HTR-8/SVneo (cell line): ENCODE data around the gene PRKG1.
"Not testable (repeated sequence)": the region's sequence is repeated elsewhere in the genome, so short reads cannot be mapped to it uniquely, and the experiment has no call there.

Experiments
- DNase-seq: peaks from one replicate; pipeline ENCODE4 v3.0.0; 2011; ENCODE audit warnings: low spot score, mixed read lengths; ENCODE audit not compliant: insufficient read length
- FAIRE-seq: peaks from 2 replicates; lab custom pipeline; 2011; peaks lifted over from hg19 to GRCh38; lab: Jason Lieb, UNC

PRKG1 gene

GRCh38 chr10:51251110-51251509 is 176.8 kb downstream of the PRKG1 start:
- FAIRE-seq: no peak
- no peak for DNase-seq

GRCh38 chr10:51255381-51255780 is 181.1 kb downstream of the PRKG1 start:
- DNase-seq: no peak
- no peak for FAIRE-seq

DNA sequence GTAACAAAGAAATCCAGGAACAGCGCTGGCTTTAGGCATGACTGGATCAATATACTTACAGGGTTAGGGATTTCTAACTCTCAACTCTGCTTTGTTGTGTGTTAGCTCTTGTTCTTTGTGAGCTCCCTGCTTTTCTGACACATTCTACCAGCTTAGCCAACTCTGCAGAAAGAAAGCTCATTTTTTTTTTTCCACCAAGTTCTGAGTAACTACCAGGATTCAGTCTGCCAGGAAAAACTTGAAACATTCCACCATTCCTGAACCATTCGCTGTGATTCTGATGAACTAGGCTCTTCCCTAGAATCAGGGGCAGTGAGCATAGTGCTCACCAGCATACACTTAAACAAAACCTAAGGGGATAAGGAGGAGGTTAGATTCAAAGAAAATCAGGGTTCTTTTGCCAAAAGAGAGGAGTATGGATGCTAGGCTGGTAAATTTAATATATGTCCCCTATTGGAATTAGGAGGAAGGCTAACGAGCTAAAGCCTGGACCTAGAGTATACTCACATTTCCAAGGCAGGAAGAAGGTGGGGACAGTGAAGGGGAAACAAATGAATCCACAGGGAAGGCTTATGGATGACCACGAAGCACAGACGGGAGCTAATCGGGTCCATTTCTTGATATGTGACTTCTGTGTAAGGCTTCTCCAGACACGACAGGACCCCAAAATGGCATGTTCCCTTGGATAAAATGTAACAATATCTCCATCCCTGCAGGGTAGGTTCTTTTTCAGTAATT is 183.4 kb downstream of the PRKG1 start:
- FAIRE-seq: no peak
- no peak for DNase-seq

GRCh38 chr10:51260376-51260775 is 186.1 kb downstream of the PRKG1 start:
- FAIRE-seq: no peak
- no peak for DNase-seq

DNA sequence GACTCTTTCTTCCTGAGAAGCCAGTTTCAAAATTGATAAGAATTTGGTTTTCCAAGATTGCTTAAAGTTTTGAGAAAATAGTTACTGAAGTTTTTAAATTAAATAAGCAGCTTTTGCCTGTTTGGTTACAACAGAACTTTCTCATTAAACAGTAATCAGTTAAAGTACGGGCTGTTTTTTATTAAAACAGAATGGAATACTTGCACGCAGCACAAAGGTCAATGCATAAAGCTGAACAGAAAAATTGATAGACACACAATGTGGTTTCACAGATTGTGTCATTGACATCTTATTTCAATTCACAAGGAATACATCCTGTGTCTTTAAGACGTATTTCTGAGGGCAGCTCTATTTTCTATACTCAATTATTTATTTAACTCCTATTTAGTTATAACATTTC is 192.2 kb downstream of the PRKG1 start:
- FAIRE-seq (no peak), DNase-seq (no peak)

DNA sequence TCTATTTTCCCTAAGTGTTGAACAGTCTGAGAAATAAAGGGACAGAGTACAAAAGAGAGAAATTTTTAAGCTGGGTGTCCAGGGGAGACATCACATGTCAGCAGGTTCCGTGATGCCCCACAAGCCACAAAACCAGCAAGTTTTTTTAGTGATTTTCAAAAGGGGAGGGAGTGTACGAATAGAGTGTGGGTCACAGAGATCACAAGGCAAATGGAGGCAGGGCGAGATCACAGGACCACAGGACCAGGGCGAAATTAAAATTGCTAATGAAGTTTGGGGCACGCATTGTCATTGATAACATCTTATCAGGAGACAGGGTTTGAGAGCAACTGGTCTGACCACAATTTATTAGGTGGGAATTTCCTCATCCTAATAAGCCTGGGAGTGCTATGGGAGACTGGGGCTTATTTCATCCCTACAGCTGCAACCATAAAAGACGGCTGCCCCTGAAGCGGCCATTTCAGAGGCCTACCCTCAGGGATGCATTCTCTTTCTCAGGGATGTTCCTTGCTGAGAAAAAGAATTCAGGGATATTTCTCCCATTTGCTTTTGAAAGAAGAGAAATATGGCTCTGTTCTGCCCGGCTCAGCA is 193.8 kb downstream of the PRKG1 start:
- not testable (repeated sequence) for DNase-seq, FAIRE-seq

GRCh38 chr10:51269821-51270220 is 195.5 kb downstream of the PRKG1 start:
- no peak for FAIRE-seq
- no peak for DNase-seq

DNA sequence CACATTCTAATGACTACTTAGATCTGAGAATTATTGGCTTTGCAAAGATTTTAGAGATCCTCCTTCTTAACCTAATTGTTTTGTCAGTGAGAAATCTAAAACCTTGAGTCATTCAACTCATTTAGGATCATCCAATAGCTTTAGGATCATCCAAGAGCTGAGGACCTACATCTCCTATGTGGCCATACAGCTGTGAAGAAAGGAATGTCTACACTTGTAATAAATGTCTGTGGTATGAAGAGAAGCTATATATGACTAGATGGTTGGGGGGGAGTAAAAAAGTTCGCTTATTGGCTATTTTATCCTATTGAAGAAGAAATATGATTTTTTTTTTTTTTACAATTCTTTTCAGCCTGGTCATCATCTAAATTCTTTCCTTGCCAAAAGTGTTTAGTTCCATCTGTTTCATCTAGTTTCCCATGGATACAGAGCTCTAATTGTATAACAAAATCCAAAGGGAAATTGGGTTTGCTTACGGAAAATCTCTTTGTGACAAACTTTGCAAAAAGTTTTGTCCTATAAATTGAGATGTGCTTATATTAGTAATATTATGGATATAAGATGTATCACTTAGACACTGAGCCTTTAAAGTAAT is 196.7 kb downstream of the PRKG1 start:
- FAIRE-seq (no peak), DNase-seq (no peak)

- DNase-seq, FAIRE-seq: not testable (repeated sequence)
Observed at GRCh38 chr10:51272099-51272498, 197.8 kb downstream of the PRKG1 start.

- DNase-seq (no peak), FAIRE-seq (no peak)
Observed at GRCh38 chr10:51272555-51272954, 198.3 kb downstream of the PRKG1 start.

DNA sequence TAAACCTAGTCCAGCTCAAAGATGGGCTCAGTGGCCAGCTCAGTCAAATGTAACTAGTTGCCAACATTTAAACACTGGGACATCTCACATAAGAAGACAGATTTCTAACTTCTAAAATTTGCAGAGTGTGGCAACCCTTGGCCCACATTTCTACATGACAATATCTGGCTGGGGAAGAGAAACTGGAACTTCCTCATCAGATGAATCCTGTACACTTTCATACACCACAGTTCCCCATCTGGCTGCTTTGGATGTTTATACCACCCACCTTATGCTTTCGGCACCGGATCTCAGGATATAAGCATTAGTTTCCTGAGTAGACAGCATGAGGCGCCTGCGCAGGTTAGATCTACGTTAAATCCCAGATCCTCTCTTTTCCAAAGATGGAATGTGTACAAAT is 199.3 kb downstream of the PRKG1 start:
- DNase-seq: no peak
- FAIRE-seq: no peak

- FAIRE-seq, DNase-seq: not testable (repeated sequence)
Observed at GRCh38 chr10:51276097-51276496, 201.8 kb downstream of the PRKG1 start.

- not testable (repeated sequence) for DNase-seq, FAIRE-seq
Observed at GRCh38 chr10:51281387-51281786, 207.1 kb downstream of the PRKG1 start.

DNA sequence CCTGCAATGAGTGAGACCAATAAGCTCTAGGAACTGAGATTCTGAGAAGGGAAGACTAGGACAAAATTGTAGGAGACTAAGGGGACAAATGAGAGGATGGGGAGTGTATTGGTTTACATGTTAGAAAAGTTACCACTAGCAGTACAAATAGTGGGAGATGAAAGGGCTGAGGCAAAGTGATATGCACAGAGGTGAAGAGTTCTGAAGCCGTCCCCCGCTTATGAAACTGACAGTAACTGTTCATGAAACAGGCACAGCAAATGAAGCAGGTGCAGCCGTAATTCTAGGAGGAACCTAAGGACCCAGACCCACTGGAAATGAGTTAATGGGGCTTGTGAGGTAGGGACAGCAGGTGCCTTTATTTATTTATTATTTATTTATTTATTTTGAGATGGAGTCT is 211.3 kb downstream of the PRKG1 start:
- FAIRE-seq (no peak), DNase-seq (no peak)

- FAIRE-seq: no peak
- DNase-seq: no peak
Observed at GRCh38 chr10:51288511-51288910, 214.2 kb downstream of the PRKG1 start.

GRCh38 chr10:51289519-51289918 is 215.2 kb downstream of the PRKG1 start:
- DNase-seq (no peak), FAIRE-seq (no peak)

DNA sequence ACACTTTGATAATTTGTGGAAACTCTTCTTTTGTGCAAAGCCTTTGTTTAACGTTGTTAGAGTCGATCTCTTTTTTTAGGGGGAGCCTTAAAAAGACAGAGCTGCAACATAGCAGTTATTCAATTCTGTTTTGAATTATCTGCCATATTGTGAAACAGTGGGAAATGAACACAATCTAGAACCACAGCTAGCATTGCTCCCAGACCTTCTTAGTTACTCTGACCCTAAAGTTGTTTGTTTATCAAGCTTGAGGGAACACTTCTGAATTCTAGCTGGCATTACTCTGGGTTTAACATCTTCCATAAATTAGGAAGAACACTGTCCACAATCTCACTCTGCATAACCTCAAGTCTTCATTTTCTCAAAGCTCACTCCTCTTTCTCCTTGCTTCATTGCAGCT is 217.7 kb downstream of the PRKG1 start:
- no peak for DNase-seq
- no peak for FAIRE-seq

DNA sequence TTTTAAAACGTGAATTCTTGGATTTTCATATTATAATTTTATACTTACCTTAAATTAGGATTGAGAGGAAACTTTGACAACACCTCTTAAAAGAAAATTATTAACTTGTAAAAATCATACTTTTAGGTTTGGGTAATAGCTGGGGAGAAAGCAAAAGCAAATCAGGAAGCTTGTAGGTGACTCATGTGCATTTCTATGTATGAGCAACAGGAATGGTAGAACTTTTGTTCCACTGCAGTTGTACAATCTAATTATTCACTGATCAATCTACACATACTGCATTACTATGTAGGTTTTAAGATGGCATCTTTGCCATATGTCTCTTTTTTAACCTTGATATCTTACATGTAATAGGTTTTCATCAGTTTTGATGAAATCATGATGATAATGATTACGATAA is 223.2 kb downstream of the PRKG1 start:
- no peak for FAIRE-seq

GRCh38 chr10:51300617-51301304 is 226.5 kb downstream of the PRKG1 start:
- DNase-seq: no peak
- FAIRE-seq: no peak

More for the DNA sequence above, 223.2 kb downstream of the PRKG1 start:
- DNase-seq: no peak

DNA sequence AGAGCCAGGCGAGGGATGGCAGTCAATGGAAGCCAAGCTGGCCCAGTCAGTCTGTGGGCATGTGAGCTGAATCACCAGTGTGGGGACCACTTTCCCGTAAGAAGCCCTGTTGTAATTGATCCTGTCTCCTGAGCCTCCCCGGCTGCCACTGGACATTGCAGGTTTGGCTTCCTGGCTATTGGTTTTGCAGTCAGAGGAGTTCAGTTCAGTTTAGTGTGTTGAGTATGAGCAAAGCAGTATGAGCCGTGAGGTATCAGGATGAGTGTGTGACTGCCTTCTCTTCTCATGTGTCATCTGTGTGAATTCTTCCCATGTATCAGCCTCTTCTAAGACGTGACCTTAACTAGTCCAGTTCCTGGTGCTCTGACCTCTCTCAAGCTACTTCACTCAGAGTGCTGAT is 227.4 kb downstream of the PRKG1 start:
- FAIRE-seq: no peak
- no peak for DNase-seq

DNA sequence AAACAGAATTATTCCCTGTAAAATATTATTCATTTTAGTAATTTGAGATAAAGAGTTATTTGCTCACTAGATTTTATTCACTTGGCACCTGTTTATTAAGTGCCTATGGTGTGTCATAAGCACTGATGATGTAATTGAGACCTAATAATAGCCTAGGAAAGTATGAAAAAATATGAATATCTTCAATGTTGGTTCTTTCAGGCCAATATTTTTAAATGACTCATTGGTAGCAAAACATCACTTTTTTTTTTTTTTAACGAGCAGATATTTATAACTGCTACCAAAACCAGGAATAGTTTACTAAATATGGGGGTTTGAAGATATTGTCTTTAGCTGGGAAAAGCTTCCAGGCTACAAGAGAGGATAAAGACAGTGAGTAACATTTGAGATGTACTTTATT is 228.0 kb downstream of the PRKG1 start:
- no peak for DNase-seq

More for the DNA sequence above, 228.0 kb downstream of the PRKG1 start:
- no peak for FAIRE-seq
